A549 (cell line): ENCODE results near the gene GPM6B. TPM values are rescaled to one million over a fixed set of nuclear protein-coding genes. Genes with fewer than 3 reads are reported as not detected.

ENCODE experiments used
- ATAC-seq, 2 experiments: fragments of 200-7000 bp in 1 of 2; fragments of >200 bp in 1 of 2; cut with Nextera tagmentation in 1 of 2; cut with Tn5 transposase in 1 of 2; 3 replicates each; pipeline versions ENCODE4 v1.8.0 to v1.9.1; 2018 to 2020; ENCODE audit warnings: mild to moderate bottlenecking in 1 of 2, moderate library complexity in 1 of 2
- CTCF ChIA-PET: fragments of 300-600 bp; sonication (Branson Sonifier 250); formaldehyde crosslinking; extraction: SDS; loops from one replicate; lab custom pipeline; 2021; ENCODE audit warnings: antibody characterized with exemption, inconsistent platforms; lab: Yijun Ruan, JAX
- POLR2A ChIA-PET: fragments of 350-600 bp; formaldehyde crosslinking; extraction: SDS; loops from one replicate; lab custom pipeline; 2021; ENCODE audit warnings: antibody characterized with exemption, inconsistent platforms; lab: Yijun Ruan, JAX
- DNase-seq, 2 experiments: peaks; one replicate each; pipeline versions ENCODE4 v3.0.0 to v3.0.0-alpha.2; 2011 to 2016; ENCODE audit warnings: low read depth in 1 of 2, low spot score in 1 of 2
- FAIRE-seq: peaks from 2 replicates; lab custom pipeline; 2011; peaks lifted over from hg19 to GRCh38; lab: Jason Lieb, UNC
- H3K27ac ChIP-seq, 2 experiments: fragments of >200 bp; sonication (Bioruptor Twin); formaldehyde crosslinking; 3 replicates each; pipeline ENCODE4 v1.5.1; 2016 to 2017
- H3K4me1 ChIP-seq: fragments of >200 bp; sonication (Bioruptor Twin); formaldehyde crosslinking; 3 replicates; pipeline ENCODE4 v1.6.1; 2016
- H3K4me2 ChIP-seq: fragments of >200 bp; sonication (Bioruptor Twin); formaldehyde crosslinking; 3 replicates; pipeline ENCODE4 v1.6.1; 2016
- H3K4me3 ChIP-seq: fragments of >200 bp; sonication (Bioruptor Twin); formaldehyde crosslinking; 3 replicates; pipeline ENCODE4 v1.5.1; 2016
- H3K9me3 ChIP-seq: fragments of >200 bp; sonication (Bioruptor Twin); formaldehyde crosslinking; 3 replicates; pipeline ENCODE4 v1.6.1; 2016
- BHLHE40 ChIP-seq: IDR thresholded peaks from 2 replicates; pipeline ENCODE4 v1.6.1; 2012; ENCODE audit warnings: low read depth, low read length, inconsistent platforms
- CBX8 ChIP-seq: fragments of 200-600 bp; sonication (generic); IDR thresholded peaks from 2 replicates; pipeline ENCODE4 v1.6.1; 2016
- CTCF ChIP-seq: fragments of >200 bp; sonication (Bioruptor Twin); formaldehyde crosslinking; IDR thresholded peaks from 3 replicates; pipeline ENCODE4 v1.5.1; 2016
- EHF ChIP-seq: fragments of 250-450 bp; sonication (Bioruptor Pico); IDR thresholded peaks from 2 replicates; pipeline ENCODE4 v1.5.0; 2020; ENCODE audit warnings: mild to moderate bottlenecking
- ELK1 ChIP-seq: fragments of 150-350 bp; IDR thresholded peaks from 2 replicates; pipeline ENCODE4 v1.6.1; 2014; ENCODE audit warnings: low read depth, mild to moderate bottlenecking, low read length
- FOSL2 ChIP-seq, 2 experiments: fragments of 450-650 bp in 1 of 2; fragments of >200 bp in 1 of 2; sonication (Bioruptor Twin) in 1 of 2; formaldehyde crosslinking; IDR thresholded peaks; 2 replicates each; pipeline versions ENCODE4 v1.5.0 to v1.6.1; 2016 to 2020; ENCODE audit warnings: mild to moderate bottlenecking in 1 of 2, moderate library complexity in 1 of 2
- FOXS1 ChIP-seq: fragments of 250-450 bp; sonication (Bioruptor Pico); IDR thresholded peaks from 2 replicates; pipeline ENCODE4 v1.5.0; 2020; ENCODE audit warnings: mild to moderate bottlenecking, moderate library complexity
- HDAC2 ChIP-seq: fragments of 200-600 bp; sonication (generic); IDR thresholded peaks from 2 replicates; pipeline ENCODE4 v1.6.1; 2016
- HOXA7 ChIP-seq: fragments of 250-450 bp; sonication (Bioruptor Pico); IDR thresholded peaks from 2 replicates; pipeline ENCODE4 v1.5.0; 2020; ENCODE audit warnings: mild to moderate bottlenecking, moderate library complexity
- HOXB13 ChIP-seq: fragments of 250-450 bp; sonication (Bioruptor Pico); IDR thresholded peaks from 2 replicates; pipeline ENCODE4 v1.5.0; 2020; ENCODE audit warnings: low read depth, mild to moderate bottlenecking, moderate library complexity
- NPAS2 ChIP-seq: fragments of 250-450 bp; sonication (Bioruptor Pico); IDR thresholded peaks from 2 replicates; pipeline ENCODE4 v1.8.0; 2022; ENCODE audit warnings: mild to moderate bottlenecking, moderate library complexity, borderline replicate concordance
- RAD21 ChIP-seq, 2 experiments: fragments of >200 bp in 1 of 2; sonication (Bioruptor Twin) in 1 of 2; formaldehyde crosslinking in 1 of 2; IDR thresholded peaks in 1 of 2; conservative IDR thresholded peaks in 1 of 2; 2 replicates in 1 of 2; 3 replicates in 1 of 2; pipeline ENCODE4 v1.6.1; 2012 to 2018; ENCODE audit warnings: inconsistent platforms in 1 of 2
- REST ChIP-seq: fragments of 200-600 bp; sonication (generic); IDR thresholded peaks from 2 replicates; pipeline ENCODE4 v1.6.1; 2016; ENCODE audit warnings: antibody characterized with exemption, mild to moderate bottlenecking, moderate library complexity
- RNF2 ChIP-seq: fragments of 200-600 bp; sonication (generic); IDR thresholded peaks from 2 replicates; pipeline ENCODE4 v1.6.1; 2016; ENCODE audit warnings: low read depth, mild to moderate bottlenecking, antibody characterized with exemption, moderate library complexity, borderline replicate concordance
- TP53 ChIP-seq: fragments of 250-450 bp; sonication (Bioruptor Pico); IDR thresholded peaks from 2 replicates; pipeline ENCODE4 v1.5.0; 2021; ENCODE audit warnings: mild to moderate bottlenecking, moderate library complexity
- WGBS: methylation state at CpG from one replicate; pipeline ENCODE4 v1.1.6; 2017; ENCODE audit errors: missing lambda C conversion rate; 5-methylcytosine and 5-hydroxymethylcytosine counted together
- polyA plus RNA-seq, 4 experiments: library from polyadenylated mRNA; depleted of rRNA in 3 of 4; stranded (reverse); fragments of >200 nt; fragmentation: RNase III in 1 of 4; extraction: RNeasy Plus Mini Kit Qiagen cat#74134 plus additional on column Dnase treatment in 1 of 4; gene quantifications; 2 replicates in 3 of 4; 3 replicates in 1 of 4; pipeline ENCODE4 v1.2.3, GENCODE V29; 2011 to 2017
- TF ChIP-seq, protein P1 (sequence below): fragments of 250-450 bp; sonication (Bioruptor Pico); IDR thresholded peaks from 2 replicates; pipeline ENCODE4 v1.5.0; 2020; ENCODE audit warnings: low read depth, mild to moderate bottlenecking, moderate library complexity
- TF ChIP-seq, protein P2 (sequence below): fragments of 250-450 bp; sonication (Bioruptor Pico); IDR thresholded peaks from 2 replicates; pipeline ENCODE4 v1.5.0; 2021; ENCODE audit warnings: mild to moderate bottlenecking, moderate library complexity, borderline replicate concordance

GPM6B gene
- polyA plus RNA-seq, 2 of the 4 experiments (the other 2 are of a cell fraction): 0.05 to 0.10 TPM

DNA sequence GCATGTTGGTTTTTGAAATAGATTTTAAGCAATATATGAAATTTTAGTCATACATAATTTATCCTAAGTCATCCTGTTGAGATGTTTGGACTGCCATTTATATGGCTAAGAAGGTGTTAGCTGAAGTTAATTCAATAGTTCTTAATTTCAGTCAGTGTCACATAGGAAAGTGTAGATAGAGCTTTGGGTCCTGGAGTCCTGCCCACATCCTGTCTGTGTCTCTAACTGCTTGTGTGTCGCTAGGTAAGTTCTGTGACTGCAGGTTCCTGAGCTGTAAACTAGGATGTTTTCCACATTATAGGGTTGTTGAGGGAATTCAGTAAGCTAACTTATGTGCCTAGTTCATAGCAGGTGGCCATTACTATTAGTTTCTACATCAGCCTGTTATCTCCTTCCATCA is 61.6 kb downstream of the GPM6B start:
- ATAC-seq (no peak), DNase-seq (no peak), FAIRE-seq (peak; percentile 70)
- H3K27ac ChIP-seq: no peak overlapping the region
- ChIA-PET CTCF (interaction anchor here (0.6 to 1.3 kb wide), 3 partner anchors 8 to 277 kb away, joined by 3 to 5 read pairs (median 4); no protein-coding TSS in a partner anchor), POLR2A (no interaction called here)
- no peak overlapping the region for H3K4me2 ChIP-seq
- no peak overlapping the region for H3K4me3 ChIP-seq
- no peak for TF ChIP-seq TP53 (CRISPR knock-in tag)
- no peak for TF ChIP-seq FOSL2 (IDR thresholded peaks at IDR 0.05)
- TF ChIP-seq FOSL2 (CRISPR knock-in tag; IDR thresholded peaks at IDR 0.05): no peak
- TF ChIP-seq HDAC2: no peak
- no peak for TF ChIP-seq HOXA7 (CRISPR knock-in tag)
- no peak for TF ChIP-seq BHLHE40
- no peak for TF ChIP-seq ELK1
- TF ChIP-seq RNF2: no peak
- TF ChIP-seq CBX8: no peak
- TF ChIP-seq RAD21 (conservative IDR thresholded peaks at IDR 0.05 in 1 of 2, IDR thresholded peaks at IDR 0.05 in 1 of 2): no peak
- no peak for TF ChIP-seq REST
- no peak for TF ChIP-seq CTCF
- no peak for TF ChIP-seq HOXB13 (CRISPR knock-in tag)
- TF ChIP-seq, protein P1, sequence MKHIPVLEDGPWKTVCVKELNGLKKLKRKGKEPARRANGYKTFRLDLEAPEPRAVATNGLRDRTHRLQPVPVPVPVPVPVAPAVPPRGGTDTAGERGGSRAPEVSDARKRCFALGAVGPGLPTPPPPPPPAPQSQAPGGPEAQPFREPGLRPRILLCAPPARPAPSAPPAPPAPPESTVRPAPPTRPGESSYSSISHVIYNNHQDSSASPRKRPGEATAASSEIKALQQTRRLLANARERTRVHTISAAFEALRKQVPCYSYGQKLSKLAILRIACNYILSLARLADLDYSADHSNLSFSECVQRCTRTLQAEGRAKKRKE (CRISPR knock-in tag): no peak
- 100% methylated on average over 1 of the region's 1 CpG for WGBS
- H3K9me3 ChIP-seq: no peaks in the 10 kb centered on the region
- no peaks in the 10 kb centered on the region for H3K4me1 ChIP-seq

- Histone ChIP-seq H3K4me2 (no peak overlapping the region), H3K27ac (no peak overlapping the region)
- DNase-seq: no peak
- CTCF ChIA-PET: interaction anchor here (1.3 kb wide), 2 partner anchors 8 to 277 kb away, joined by 4 to 5 read pairs; no protein-coding TSS in a partner anchor
- TF ChIP-seq NPAS2 (CRISPR knock-in tag): no peak
- TF ChIP-seq, protein P2, sequence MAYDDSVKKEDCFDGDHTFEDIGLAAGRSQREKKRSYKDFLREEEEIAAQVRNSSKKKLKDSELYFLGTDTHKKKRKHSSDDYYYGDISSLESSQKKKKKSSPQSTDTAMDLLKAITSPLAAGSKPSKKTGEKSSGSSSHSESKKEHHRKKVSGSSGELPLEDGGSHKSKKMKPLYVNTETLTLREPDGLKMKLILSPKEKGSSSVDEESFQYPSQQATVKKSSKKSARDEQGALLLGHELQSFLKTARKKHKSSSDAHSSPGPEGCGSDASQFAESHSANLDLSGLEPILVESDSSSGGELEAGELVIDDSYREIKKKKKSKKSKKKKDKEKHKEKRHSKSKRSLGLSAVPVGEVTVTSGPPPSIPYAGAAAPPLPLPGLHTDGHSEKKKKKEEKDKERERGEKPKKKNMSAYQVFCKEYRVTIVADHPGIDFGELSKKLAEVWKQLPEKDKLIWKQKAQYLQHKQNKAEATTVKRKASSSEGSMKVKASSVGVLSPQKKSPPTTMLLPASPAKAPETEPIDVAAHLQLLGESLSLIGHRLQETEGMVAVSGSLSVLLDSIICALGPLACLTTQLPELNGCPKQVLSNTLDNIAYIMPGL: no peak
- no peak for TF ChIP-seq EHF
- no peak for TF ChIP-seq FOXS1 (CRISPR knock-in tag)
- TF ChIP-seq, all 56 proteins: peak for 0
- FAIRE-seq (no peak), ATAC-seq (no peak)
- Histone ChIP-seq H3K9me3 (no peaks in the 10 kb centered on the region), H3K4me1 (no peaks in the 10 kb centered on the region), H3K4me3 (no peak overlapping the region)
- POLR2A ChIA-PET: no interaction called here
- 97% methylated on average over 1 of the region's 1 CpG for WGBS
Measured at GRCh38 chrX:13754765-13755164, 62.1 kb downstream of the GPM6B start.
